HepG2 (cell line): ENCODE measurements around the gene SLC29A1. TPM values are rescaled to one million over a fixed set of nuclear protein-coding genes. Genes with fewer than 3 reads are reported as not detected.

ENCODE experiments used
- CBX1 ChIP-seq: IDR thresholded peaks from one replicate; pipeline ENCODE4 v1.6.1; 2016; ENCODE audit warnings: antibody characterized with exemption, low read depth
- FOXP1 ChIP-seq, 2 experiments: fragments of 450-650 bp in 1 of 2; IDR thresholded peaks; 2 replicates each; pipeline ENCODE4 v1.6.1; 2017 to 2018; ENCODE audit warnings: antibody characterized with exemption in 1 of 2
- KIAA2018 ChIP-seq: sonication (generic); formaldehyde crosslinking; IDR thresholded peaks from 2 replicates; pipeline ENCODE4 v1.5.0; 2020; ENCODE audit warnings: mild to moderate bottlenecking, missing genetic modification reagents, borderline replicate concordance
- MLXIP ChIP-seq: sonication (generic); formaldehyde crosslinking; IDR thresholded peaks from 2 replicates; pipeline ENCODE4 v1.9.0; 2021; ENCODE audit warnings: missing genetic modification reagents, borderline replicate concordance
- MTA3 ChIP-seq: sonication (generic); formaldehyde crosslinking; IDR thresholded peaks from 2 replicates; pipeline ENCODE4 v1.4.0; 2020; ENCODE audit warnings: missing genetic modification reagents
- PHB2 ChIP-seq: fragments of 450-650 bp; IDR thresholded peaks from 2 replicates; pipeline ENCODE4 v1.6.1; 2018; ENCODE audit not compliant: partially characterized antibody
- SIX4 ChIP-seq: sonication (generic); formaldehyde crosslinking; IDR thresholded peaks from 2 replicates; pipeline ENCODE4 v1.4.0; 2020; ENCODE audit warnings: missing genetic modification reagents
- SNAI1 ChIP-seq: sonication (generic); formaldehyde crosslinking; IDR thresholded peaks from 2 replicates; pipeline ENCODE4 v1.5.0; 2020; ENCODE audit warnings: mild to moderate bottlenecking, missing genetic modification reagents, borderline replicate concordance
- TARDBP ChIP-seq: sonication (generic); formaldehyde crosslinking; IDR thresholded peaks from 2 replicates; pipeline ENCODE4 v1.8.0; 2022; ENCODE audit warnings: mild to moderate bottlenecking, missing genetic modification reagents
- THAP8 ChIP-seq: sonication (generic); formaldehyde crosslinking; IDR thresholded peaks from 2 replicates; pipeline ENCODE4 v1.5.1; 2020; ENCODE audit warnings: missing genetic modification reagents, mild to moderate bottlenecking, borderline replicate concordance
- ZNF703 ChIP-seq: sonication (generic); formaldehyde crosslinking; IDR thresholded peaks from 2 replicates; pipeline ENCODE4 v1.5.1; 2020; ENCODE audit warnings: missing genetic modification reagents, mild to moderate bottlenecking, moderate library complexity, borderline replicate concordance
- ZNF777 ChIP-seq: sonication (generic); formaldehyde crosslinking; IDR thresholded peaks from 2 replicates; pipeline ENCODE4 v1.4.0; 2020; ENCODE audit warnings: missing genetic modification reagents
- ZNF83 ChIP-seq: sonication (generic); formaldehyde crosslinking; IDR thresholded peaks from 2 replicates; pipeline ENCODE4 v1.4.0; 2020; ENCODE audit warnings: missing genetic modification reagents, mild to moderate bottlenecking, borderline replicate concordance
- polyA plus RNA-seq, 8 experiments: library from polyadenylated mRNA; depleted of rRNA in 3 of 8; stranded (reverse) in 7 of 8; unstranded in 1 of 8; fragments of >200 nt; fragmentation: Illumina TruSeq in 4 of 8; extraction: Trizol in 4 of 8; gene quantifications; 2 replicates each; pipeline versions ENCODE4 v1.2.1 to v1.2.3, GENCODE V29; 2011 to 2016; ENCODE audit warnings: low read depth in 4 of 8, missing spikeins in 1 of 8, mixed read lengths in 1 of 8; ENCODE audit not compliant: insufficient read depth in 1 of 8
- total RNA-seq, 5 experiments: library from RNA; depleted of rRNA; stranded (reverse); fragments of >200 nt; fragmentation: Illumina TruSeq; extraction: Trizol; gene quantifications; 2 replicates each; pipeline ENCODE4 v1.2.3, GENCODE V29; 2016; ENCODE audit warnings: low read depth in 1 of 5

Gene SLC29A1
- total and polyA plus RNA-seq, 2 of the 13 experiments (the other 11 are each of a cell fraction or from before 2014, with no cell fraction given), result 43.2 to 106 TPM

- no peak for TF ChIP-seq SIX4 (CRISPR knock-in tag)
- no peak; the same call in 1 of the 2 replicates for TF ChIP-seq KIAA2018 (CRISPR knock-in tag)
- no peak for TF ChIP-seq FOXP1 (IDR thresholded peaks at IDR 0.05)
- peak; percentile 57; the same call in 1 of the 2 replicates for TF ChIP-seq FOXP1 (CRISPR knock-in tag; IDR thresholded peaks at IDR 0.05)
- peak; percentile 83 for TF ChIP-seq ZNF83
- TF ChIP-seq CBX1, result no peak
- peak; percentile 87 for TF ChIP-seq TARDBP (CRISPR knock-in tag)
- no peak for TF ChIP-seq MTA3 (CRISPR knock-in tag)
- 0 out of 2 replicates have a peak, but pooled peaks have one; percentile 4 for TF ChIP-seq THAP8
- peak; percentile 74; the same call in 1 of the 2 replicates for TF ChIP-seq ZNF777 (CRISPR knock-in tag)
- TF ChIP-seq ZNF703, result no peak
- TF ChIP-seq MLXIP (CRISPR knock-in tag), result peak; percentile 32; the same call in 1 of the 2 replicates
- no peak for TF ChIP-seq PHB2
- peak; percentile 86 for TF ChIP-seq SNAI1
Observed at GRCh38 chr6:44245912-44246662, 22.7 kb downstream of the SLC29A1 start (continued).
